NK-92 (cell line): ENCODE measurements around the gene LARP1.
"Not testable (repeated sequence)": the region's sequence is repeated elsewhere in the genome, so short reads cannot be mapped to it uniquely, and the experiment has no call there.

Experiments
- DNase-seq: peaks from one replicate; lab custom pipeline; 2025; ENCODE audit not compliant: unreplicated experiment; lab: John Stamatoyannopoulos, UW

LARP1 gene

DNA sequence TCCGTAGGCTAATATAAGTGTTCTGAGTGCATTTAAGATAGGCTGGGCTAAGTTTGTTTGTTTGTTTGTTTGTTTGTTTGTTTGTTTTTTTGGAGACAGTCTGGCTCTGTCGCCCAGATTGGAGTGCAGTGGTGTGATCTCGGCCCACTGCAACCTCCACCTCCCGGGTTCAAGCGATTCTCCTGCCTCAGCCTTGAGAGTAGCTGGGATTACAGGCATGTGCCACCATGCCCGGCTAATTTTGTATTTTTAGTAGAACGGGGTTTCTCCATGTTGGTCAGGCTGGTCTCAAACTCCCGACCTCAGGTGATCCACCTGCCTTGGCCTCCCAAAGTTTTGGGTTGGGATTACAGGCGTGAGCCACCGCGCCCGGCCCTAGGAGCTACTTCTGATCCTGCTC lies 4.7 kb downstream of the LARP1 start:
- not testable (repeated sequence) for DNase-seq

DNA sequence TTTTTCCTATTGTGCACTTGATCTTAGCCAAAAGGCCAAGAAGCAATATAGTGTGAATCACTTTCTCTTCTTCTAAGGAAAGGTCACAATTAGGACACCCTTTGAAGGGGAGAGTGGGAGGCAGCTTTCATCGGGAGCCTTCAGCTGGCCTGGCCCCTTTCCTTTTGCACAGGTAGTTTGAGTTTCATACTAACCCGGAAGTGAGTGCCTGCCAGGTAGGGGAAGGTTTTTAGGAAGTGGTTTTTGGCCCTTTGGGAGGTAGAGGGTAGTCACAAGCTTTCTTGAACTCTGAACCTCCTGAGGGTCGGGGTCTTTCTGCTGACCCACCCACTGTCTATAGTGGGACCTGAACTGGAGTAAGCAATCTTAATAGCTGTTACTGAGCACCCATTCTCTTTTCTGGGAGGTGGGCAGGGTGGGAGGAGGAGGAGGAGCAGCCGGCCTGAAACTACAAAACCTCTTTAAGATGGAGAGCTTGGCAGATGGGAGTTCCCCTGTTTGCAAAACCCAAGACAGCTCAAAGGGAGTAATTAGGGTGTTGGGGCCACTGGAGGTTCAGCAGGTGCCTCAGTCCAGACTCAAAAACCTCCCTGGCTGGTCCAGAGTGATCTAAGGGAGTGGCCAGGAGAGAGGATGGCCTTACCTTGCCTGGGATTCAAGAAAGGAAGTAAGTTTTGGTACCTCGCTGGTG lies 6.0 kb downstream of the LARP1 start:
- DNase-seq: no peak

GRCh38 chr5:154762261-154762660 lies 7.1 kb downstream of the LARP1 start:
- no peak for DNase-seq

DNA sequence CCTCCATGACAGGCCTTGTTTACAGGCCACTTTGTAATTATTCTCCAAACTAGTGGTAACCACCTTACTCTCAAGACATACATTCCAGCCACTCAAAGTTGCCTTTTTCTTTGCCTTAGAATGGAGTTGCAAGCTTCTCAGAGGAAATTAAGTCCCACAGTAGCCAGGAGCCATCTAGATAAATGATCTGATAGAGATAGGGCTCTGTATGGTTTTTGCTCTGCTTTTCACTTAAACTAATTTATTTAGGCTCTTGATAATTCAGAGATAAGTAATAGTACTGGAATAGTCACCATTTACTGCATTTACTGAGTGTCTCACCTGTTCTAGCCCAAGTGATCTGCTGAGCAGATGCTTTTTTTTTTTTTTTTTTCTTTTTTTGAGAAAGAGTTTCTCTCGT lies 7.5 kb downstream of the LARP1 start:
- DNase-seq: no peak

GRCh38 chr5:154764967-154765366 lies 9.8 kb downstream of the LARP1 start:
- no peak for DNase-seq

DNA sequence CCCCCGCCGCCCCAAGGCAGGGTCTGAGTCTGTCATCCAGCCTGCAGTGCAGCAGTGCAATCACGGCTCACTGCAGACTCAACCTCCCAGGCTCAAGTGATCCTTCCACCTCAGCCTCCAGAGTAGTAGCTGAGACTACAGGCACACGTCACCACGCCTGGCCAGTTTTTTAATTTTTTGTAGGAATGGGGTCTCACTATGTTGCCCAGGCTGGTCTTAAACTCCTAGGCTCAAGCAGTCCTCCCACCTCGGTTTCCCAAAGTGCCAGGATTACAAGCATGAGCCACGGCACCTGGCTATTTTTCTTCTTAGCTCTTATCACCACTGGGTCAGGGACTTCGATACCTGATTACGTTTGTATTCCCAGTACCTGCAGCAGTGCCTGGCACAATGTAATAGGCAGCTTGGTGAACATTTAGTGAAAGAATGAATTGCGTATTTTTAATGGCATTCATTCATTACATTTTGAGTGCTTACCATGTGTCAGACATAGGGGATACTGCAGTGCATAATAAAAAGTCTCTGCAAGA lies 10.3 kb downstream of the LARP1 start:
- no peak for DNase-seq

GRCh38 chr5:154766558-154767281 lies 11.5 kb downstream of the LARP1 start:
- no peak for DNase-seq

DNA sequence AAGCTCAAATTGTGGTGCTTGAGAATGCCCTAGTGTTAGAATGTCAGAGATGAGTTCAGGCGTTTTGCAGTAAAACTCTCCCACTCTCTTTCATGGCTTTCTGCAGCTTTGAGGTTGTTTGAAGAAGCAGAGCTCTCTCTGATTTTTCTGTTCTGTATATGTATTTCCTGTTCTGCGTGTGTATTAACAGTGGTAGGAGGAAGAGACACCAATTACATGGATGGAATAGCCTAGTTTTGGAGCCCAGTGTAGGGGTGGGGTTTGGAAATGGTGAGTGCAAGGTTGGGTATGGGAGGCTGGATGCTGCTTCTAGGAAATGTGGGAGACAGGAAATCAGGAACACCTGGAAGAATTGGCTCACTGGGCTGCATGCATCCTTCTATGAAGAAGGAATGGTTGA lies 12.4 kb downstream of the LARP1 start:
- no peak for DNase-seq

DNA sequence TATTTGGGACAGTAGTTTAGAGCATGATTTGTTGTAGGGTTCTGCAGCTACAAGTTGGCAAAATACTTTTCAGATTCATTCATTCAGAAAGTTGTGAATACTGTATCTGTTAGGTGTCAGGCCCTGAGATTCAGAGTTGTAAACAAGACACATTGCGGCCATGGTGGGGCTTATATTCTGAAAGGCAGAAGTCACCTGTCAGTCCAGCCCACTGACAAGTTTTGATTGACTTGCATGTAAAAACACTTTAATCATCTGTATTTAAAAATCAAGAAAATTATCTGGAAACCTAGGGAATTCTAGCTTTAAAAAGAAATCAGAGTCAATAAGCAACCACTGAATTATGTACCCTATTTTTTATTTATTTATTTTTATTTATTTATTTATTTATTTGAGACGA lies 13.0 kb downstream of the LARP1 start:
- no peak for DNase-seq

DNA sequence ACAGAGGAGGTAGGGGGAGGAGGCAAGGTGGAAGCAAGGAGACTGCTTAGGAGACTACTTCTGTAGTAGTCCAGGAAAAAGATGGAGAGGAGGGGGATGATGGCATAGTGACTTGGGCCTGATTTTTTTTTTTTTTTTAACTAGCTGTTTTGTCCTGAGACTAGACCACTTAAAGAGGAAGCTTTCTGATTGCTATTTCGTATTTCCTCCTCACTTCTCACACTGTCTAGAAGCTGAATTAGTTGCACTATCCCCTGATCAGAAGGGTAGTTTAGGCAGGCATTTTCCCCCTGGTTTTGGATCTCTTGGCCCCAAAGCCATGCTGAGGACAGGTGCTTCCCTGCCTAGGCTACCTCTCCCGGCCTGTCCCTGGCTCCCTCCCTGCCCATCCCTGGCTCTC lies 14.9 kb downstream of the LARP1 start:
- no peak for DNase-seq

GRCh38 chr5:154771383-154771901 lies 16.3 kb downstream of the LARP1 start:
- DNase-seq: no peak

GRCh38 chr5:154773326-154773725 lies 18.1 kb downstream of the LARP1 start:
- no peak for DNase-seq

- DNase-seq: no peak
Measured at GRCh38 chr5:154776167-154776566, 21.0 kb downstream of the LARP1 start.

DNA sequence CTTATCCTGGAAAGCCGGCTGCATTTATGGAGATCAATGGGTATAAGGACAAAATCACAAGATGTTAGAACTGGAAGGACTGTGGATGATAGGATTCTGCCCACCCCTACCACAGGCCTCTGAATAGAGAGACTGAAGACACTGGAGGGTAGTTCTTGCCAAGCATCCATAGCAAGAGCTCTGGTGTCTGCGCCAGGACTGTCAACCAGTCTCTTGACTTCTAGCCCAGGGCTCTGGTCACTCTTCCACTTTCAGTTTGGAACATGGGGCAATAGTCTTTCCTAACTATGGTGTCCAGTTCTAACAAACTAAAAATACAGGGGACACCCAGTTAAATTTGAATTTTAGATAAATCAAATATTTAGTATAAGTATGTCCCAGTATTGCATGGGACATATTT lies 23.4 kb downstream of the LARP1 start:
- no peak for DNase-seq

DNA sequence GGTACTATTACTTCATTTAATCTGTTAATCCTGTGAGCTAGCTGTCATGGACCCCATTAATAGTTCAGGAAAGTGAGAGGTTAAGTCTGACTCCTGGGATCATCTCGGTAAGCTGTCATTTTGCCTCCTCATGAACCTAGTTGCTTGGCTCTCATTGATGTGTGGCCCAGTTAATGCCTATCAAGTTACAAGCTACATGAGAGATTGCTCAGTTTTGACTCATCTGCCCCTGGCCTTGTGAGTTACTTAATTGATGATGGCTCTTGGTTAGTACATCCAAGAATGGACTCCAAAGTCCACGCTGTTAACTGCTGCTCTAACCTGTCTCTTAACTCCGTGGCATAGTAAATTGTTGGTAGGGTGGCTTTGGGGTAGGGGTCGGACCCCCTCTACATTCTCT lies 23.9 kb downstream of the LARP1 start:
- DNase-seq: no peak

DNA sequence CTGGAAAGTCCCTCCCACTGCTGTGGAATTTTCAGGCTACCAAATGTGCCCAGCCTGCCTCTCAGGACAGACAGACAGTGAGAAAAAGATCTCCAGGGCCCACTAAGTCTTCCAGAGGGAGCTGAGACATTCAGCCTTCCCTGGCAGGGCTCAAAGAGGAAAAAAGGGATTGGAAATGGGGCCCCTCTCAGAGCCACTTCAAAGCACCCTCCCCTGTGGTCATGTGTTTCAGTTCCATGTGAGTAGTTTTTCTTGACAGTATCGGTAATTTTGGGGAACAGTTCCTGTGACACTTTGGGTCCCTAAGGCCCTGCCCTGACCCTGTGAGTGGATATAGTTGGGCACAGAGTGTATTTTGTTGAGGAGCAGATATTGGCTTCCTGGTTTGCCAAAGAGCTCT lies 25.0 kb downstream of the LARP1 start:
- no peak for DNase-seq

- no peak for DNase-seq
Measured at GRCh38 chr5:154782326-154782725, 27.1 kb downstream of the LARP1 start.

- no peak for DNase-seq
Measured at GRCh38 chr5:154782812-154783592, 27.8 kb downstream of the LARP1 start.

DNA sequence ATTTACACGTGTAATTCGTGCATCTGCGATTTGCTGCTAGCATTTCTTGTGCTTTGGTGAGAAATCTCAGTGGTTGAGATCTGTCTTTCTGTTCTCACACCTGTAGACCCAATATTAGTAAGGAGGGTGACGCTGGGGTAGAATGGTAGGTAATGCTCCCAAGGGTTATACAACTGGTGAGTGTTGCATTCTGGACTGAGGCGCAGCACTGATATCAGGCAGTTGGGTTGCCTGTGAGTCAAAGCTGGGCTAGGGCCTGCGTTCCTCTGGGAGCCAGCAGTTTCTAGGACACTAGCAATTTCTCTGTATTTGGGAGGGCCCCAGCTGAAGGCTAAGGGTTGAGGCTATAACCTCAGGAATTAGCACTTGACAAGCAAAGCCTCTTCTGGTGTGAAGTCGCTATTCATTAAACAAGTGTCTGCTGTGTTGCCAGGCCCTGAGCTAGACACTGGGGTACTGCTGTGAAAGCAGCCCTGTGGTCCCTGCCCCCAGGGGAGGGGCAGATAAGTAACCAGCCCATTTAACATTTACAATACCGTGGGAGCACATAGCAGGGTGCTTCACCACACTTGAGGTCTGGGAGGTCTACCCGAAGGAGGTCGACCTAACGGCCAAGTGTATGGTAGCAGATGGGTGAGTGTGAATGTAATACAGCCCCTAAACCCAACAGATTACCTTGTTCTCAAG lies 28.7 kb downstream of the LARP1 start:
- no peak for DNase-seq

DNA sequence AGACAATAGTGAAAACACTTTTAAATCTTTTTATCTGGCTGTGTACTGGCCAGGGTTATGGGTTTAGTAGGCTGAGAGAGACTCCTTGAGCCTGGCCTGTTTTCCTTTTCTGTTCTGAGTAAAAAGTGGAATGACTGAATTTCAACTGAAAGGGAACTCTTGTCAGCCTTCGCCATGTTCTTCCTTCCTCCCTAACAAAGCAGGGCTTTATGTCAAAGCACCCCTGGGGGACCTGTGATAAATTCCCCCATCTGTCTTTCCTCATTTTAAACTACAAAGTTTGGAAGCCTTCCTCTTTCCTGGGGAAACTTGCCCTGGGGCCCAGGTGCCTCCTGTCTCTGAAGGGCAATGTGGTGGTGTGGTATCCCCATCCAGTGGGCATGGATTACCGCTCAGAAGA lies 29.7 kb downstream of the LARP1 start:
- DNase-seq: no peak

DNA sequence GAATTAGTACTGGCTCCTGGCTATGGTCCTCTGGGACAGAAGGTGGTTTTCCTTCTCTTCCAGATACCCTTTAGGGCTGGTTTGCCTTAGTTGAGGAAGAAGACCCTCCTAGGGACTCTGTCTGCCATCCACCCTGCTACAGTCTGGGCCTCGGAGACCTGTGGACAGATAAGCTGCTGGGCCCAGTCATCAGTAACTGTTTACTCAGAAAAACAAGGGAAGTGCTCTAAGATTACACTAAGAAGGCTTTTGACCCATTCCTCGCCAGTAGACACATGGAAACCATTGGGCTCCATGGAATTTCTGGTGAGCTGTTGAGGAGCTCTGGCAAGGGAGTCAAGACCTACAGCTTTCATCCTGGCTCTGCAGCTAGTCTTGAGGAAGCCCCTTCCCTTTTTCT lies 31.2 kb downstream of the LARP1 start:
- no peak for DNase-seq
